ENCODE results near the gene SRSF3.
"Not testable (repeated sequence)": the region's sequence is repeated elsewhere in the genome, so short reads cannot be mapped to it uniquely, and the experiment has no call there.

The SRSF3 gene

DNA sequence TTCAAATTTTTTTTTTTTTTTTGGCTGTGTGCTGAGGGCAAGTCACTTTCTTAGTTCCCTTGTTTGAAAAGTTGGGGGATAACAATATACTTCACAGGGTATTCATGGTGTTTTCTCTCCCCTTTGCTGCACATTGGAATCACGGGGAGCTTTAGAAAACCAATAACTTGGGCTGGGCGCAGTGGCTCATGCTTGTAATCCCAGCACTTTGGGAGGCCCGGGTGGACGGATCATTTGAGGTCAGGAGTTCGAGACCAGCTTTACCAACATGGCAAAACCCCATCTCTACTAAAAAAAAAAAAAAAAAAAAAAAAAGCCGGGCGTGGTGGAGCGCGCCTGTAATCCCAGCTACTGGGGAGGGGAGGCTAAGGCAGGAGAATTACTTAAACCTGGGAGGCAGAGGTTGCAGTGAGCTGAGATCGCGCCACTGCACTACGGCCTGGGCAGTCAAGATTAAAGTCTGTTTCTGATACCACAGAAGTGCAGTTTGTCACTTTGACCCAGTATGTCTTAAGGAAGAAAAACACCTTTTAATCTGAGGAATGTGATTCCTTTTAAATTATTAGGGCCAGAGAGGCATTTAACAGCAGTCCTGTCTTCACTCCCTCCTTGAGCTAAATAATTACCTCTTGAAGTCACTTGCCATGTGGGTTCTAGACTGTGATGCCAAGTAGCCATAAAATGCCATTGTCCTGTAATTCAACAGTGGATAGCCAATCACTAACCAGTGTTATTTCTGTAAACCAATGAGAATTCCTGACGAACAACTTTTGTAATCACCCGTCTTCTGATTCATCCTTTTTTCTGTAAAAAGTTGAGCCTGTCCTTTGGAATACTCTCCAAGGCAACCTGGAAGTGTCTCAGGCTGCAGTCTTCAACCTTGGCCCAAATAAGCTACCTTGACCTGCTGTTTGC lies 16.1 kb downstream of the SRSF3 start:
- TF ChIP-seq EZH2phosphoT487 (IDR thresholded peaks at IDR 0.05; ENCODE audit: borderline replicate concordance, low read length) = no peak
- TF ChIP-seq, protein P1, sequence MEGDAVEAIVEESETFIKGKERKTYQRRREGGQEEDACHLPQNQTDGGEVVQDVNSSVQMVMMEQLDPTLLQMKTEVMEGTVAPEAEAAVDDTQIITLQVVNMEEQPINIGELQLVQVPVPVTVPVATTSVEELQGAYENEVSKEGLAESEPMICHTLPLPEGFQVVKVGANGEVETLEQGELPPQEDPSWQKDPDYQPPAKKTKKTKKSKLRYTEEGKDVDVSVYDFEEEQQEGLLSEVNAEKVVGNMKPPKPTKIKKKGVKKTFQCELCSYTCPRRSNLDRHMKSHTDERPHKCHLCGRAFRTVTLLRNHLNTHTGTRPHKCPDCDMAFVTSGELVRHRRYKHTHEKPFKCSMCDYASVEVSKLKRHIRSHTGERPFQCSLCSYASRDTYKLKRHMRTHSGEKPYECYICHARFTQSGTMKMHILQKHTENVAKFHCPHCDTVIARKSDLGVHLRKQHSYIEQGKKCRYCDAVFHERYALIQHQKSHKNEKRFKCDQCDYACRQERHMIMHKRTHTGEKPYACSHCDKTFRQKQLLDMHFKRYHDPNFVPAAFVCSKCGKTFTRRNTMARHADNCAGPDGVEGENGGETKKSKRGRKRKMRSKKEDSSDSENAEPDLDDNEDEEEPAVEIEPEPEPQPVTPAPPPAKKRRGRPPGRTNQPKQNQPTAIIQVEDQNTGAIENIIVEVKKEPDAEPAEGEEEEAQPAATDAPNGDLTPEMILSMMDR (IDR thresholded peaks at IDR 0.05; ENCODE audit: low read depth, low read length, poor library complexity, severe bottlenecking) = no peak

DNA sequence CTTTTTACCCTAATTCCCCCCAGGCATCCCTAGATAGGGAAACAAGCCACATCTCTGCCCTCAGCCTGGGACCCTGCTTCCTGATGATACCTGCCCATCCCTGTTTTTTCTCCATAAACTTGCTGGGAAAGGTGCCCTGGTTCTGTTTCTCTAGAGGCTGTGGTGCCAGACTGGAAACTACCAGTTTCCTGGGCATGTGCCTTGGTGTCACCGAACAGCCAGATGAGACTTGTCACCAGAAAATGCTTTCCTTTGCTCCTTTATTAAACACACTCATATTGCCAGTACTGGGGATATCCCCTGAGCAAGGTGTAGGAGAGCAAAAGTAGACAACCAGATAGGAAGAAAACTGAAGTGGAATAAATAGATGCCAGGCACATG lies 16.8 kb downstream of the SRSF3 start:
- H3K4me2 ChIP-seq (ENCODE audit: low read length) = no peak overlapping the region
- no peaks in the 10 kb centered on the region for H3K27me3 ChIP-seq (ENCODE audit: control insufficient read depth, low read length)
- H3K9me3 ChIP-seq (ENCODE audit: control insufficient read depth, insufficient read depth, low read length) = no peaks in the 10 kb centered on the region
- H3K36me3 ChIP-seq (ENCODE audit: control insufficient read depth, low read length) = peaks cover 68% of the 10 kb centered on the region
- no peaks in the 10 kb centered on the region for H3K4me1 ChIP-seq (ENCODE audit: control insufficient read depth, low read length)
- peaks cover 78% of the 10 kb centered on the region for H3F3A ChIP-seq (ENCODE audit: control insufficient read depth, insufficient read depth)
- no peak for TF ChIP-seq EZH2phosphoT487 (IDR thresholded peaks at IDR 0.05; ENCODE audit: borderline replicate concordance, low read length)
- H3K79me2 ChIP-seq (ENCODE audit: control insufficient read depth, low read length) = peaks cover 2% of the 10 kb centered on the region
- no peak overlapping the region for H3K4me3 ChIP-seq (ENCODE audit: low read length)
- H4K20me1 ChIP-seq (ENCODE audit: control insufficient read depth, insufficient read depth, low read depth, low read length) = peaks cover 10% of the 10 kb centered on the region
- H3K9me2 ChIP-seq (replicated peaks; ENCODE audit: control insufficient read depth, low read length) = no peaks in the 10 kb centered on the region
- no peak overlapping the region for H3K27ac ChIP-seq (ENCODE audit: low read depth, low read length)

More for the DNA sequence above, 16.1 kb downstream of the SRSF3 start:
- H3F3A ChIP-seq (ENCODE audit: control insufficient read depth, insufficient read depth) = peaks cover 81% of the 10 kb centered on the region
- peaks cover 75% of the 10 kb centered on the region for H3K36me3 ChIP-seq (ENCODE audit: control insufficient read depth, low read length)
- no peaks in the 10 kb centered on the region for H3K27me3 ChIP-seq (ENCODE audit: control insufficient read depth, low read length)
- no peak overlapping the region for H3K4me2 ChIP-seq (ENCODE audit: low read length)
- H3K27ac ChIP-seq (ENCODE audit: low read depth, low read length) = no peak overlapping the region
- no peaks in the 10 kb centered on the region for H3K9me2 ChIP-seq (replicated peaks; ENCODE audit: control insufficient read depth, low read length)
- H3K79me2 ChIP-seq (ENCODE audit: control insufficient read depth, low read length) = peaks cover 8% of the 10 kb centered on the region
- H3K9me3 ChIP-seq (ENCODE audit: control insufficient read depth, insufficient read depth, low read length) = no peaks in the 10 kb centered on the region
- H4K20me1 ChIP-seq (ENCODE audit: control insufficient read depth, insufficient read depth, low read depth, low read length) = peaks cover 16% of the 10 kb centered on the region
- no peak overlapping the region for H3K4me3 ChIP-seq (ENCODE audit: low read length)
- H3K4me1 ChIP-seq (ENCODE audit: control insufficient read depth, low read length) = no peaks in the 10 kb centered on the region

DNA sequence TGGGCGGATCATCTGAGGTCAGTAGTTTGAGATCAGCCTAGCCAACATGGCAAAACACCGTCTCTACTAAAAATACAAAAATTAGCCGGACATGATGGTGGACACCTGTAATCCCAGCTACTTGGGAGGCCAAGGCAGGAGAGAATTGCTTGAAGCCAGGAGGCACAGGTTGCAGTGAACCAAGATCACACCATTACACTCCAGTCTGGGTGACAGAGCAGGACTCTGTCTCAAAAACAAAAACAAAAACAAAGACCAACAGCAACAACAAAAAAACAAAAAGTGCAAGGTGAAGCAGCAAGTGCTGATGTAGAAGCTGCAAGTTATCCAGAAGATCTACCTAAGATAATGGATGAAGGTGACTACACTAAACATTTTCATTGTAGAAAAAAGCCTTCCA lies 17.5 kb downstream of the SRSF3 start:
- Histone ChIP-seq H3F3A (ENCODE audit: control insufficient read depth, insufficient read depth) (peaks cover 70% of the 10 kb centered on the region), H3K36me3 (ENCODE audit: control insufficient read depth, low read length) (peaks cover 62% of the 10 kb centered on the region)
- not testable (repeated sequence) for H3K27me3 ChIP-seq (ENCODE audit: control insufficient read depth, low read length); H3K27ac ChIP-seq (ENCODE audit: low read depth, low read length); H3K4me2 ChIP-seq (ENCODE audit: low read length); H3K4me1 ChIP-seq (ENCODE audit: control insufficient read depth, low read length); H3K9me2 ChIP-seq (replicated peaks; ENCODE audit: control insufficient read depth, low read length); H3K9me3 ChIP-seq (ENCODE audit: control insufficient read depth, insufficient read depth, low read length); H3K4me3 ChIP-seq (ENCODE audit: low read length); H3K79me2 ChIP-seq (ENCODE audit: control insufficient read depth, low read length); H4K20me1 ChIP-seq (ENCODE audit: control insufficient read depth, insufficient read depth, low read depth, low read length)

DNA sequence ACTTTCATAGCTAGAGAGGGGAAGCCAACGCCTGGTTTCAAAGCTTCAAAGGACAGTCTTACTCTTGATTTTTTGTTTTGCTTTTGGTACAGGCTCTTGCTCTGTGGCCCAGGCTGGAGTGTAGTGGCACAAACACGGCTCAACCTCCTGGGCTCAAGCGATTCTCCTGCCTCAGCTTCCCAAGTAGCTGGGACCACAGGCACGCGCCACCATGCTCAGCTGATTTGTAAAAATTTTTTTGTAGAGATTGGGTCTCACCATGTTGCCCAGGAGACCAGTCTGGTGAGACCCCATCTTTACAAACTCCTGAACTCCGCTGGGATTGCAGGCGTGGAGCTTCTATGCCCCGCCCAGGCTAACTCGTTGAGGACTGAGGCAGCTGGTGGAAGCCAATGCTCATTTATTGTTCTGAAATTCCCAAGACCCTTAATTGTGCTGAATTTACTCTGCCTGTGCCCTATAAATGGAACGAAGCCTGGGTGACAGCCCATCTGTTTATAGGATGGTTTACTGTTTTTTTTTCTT lies 18.0 kb downstream of the SRSF3 start:
- Histone ChIP-seq H3K9me2 (replicated peaks; ENCODE audit: control insufficient read depth, low read length) (no peaks in the 10 kb centered on the region), H3K27me3 (ENCODE audit: control insufficient read depth, low read length) (no peaks in the 10 kb centered on the region), H3K4me3 (ENCODE audit: low read length) (no peak overlapping the region), H3K4me1 (ENCODE audit: control insufficient read depth, low read length) (no peaks in the 10 kb centered on the region), H3K9me3 (ENCODE audit: control insufficient read depth, insufficient read depth, low read length) (no peaks in the 10 kb centered on the region), H3K27ac (ENCODE audit: low read depth, low read length) (no peak overlapping the region), H3K79me2 (ENCODE audit: control insufficient read depth, low read length) (no peaks in the 10 kb centered on the region; the same call in 1 of the 2 replicates), H3K36me3 (ENCODE audit: control insufficient read depth, low read length) (peaks cover 58% of the 10 kb centered on the region), H3F3A (ENCODE audit: control insufficient read depth, insufficient read depth) (peaks cover 66% of the 10 kb centered on the region), H3K4me2 (ENCODE audit: low read length) (no peak overlapping the region), H4K20me1 (ENCODE audit: control insufficient read depth, insufficient read depth, low read depth, low read length) (peaks cover 7% of the 10 kb centered on the region)
- TF ChIP-seq EZH2phosphoT487 (IDR thresholded peaks at IDR 0.05; ENCODE audit: borderline replicate concordance, low read length) = no peak
- TF ChIP-seq, protein P1 (IDR thresholded peaks at IDR 0.05; ENCODE audit: low read depth, low read length, poor library complexity, severe bottlenecking) = no peak

Data from DOHH2 (cell line).